AG10803 (cell line): ENCODE data around the gene ADAM30.

Source experiments
- DNase-seq: peaks from one replicate; pipeline ENCODE4 v3.0.0; 2010; ENCODE audit warnings: low read depth
- H3K4me3 ChIP-seq: 2 replicates; pipeline ENCODE4 v1.5.1; 2011; ENCODE audit warnings: mild to moderate bottlenecking, low read length, control low read depth
- CTCF ChIP-seq: conservative IDR thresholded peaks from 2 replicates; pipeline ENCODE4 v1.5.1; 2011; ENCODE audit warnings: mild to moderate bottlenecking, low read length, control low read depth, inconsistent platforms

ADAM30 gene

GRCh38 chr1:119896303-119896702 is at the start of gene ADAM30:
Gene ADAM30, minus strand, starts transcription at chr1:119896515. Its CDS starts 179 bp downstream, at chr1:119896336.
- TF ChIP-seq CTCF = 0 out of 2 replicates have a peak, but pooled peaks have one; percentile 6
- DNase-seq = no peak
- no peak within 1 kb of the TSS for H3K4me3 ChIP-seq

- no peak for DNase-seq
- no peak for TF ChIP-seq CTCF
- no peak overlapping the region for H3K4me3 ChIP-seq
These were observed 46.9 kb upstream of the ADAM30 start for GRCh38 chr1:119943216-119943615.

GRCh38 chr1:119941392-119941791 is 45.1 kb upstream of the ADAM30 start:
- no peak overlapping the region for H3K4me3 ChIP-seq
- no peak for DNase-seq
- TF ChIP-seq CTCF = no peak

GRCh38 chr1:119940697-119941096 is 44.4 kb upstream of the ADAM30 start:
- DNase-seq = no peak
- H3K4me3 ChIP-seq = no peak overlapping the region
- no peak for TF ChIP-seq CTCF

GRCh38 chr1:119937198-119937597 is 40.9 kb upstream of the ADAM30 start:
- DNase-seq = no peak
- no peak for TF ChIP-seq CTCF

GRCh38 chr1:119935915-119936314 is 39.6 kb upstream of the ADAM30 start:
- no peak for TF ChIP-seq CTCF
- no peak overlapping the region for H3K4me3 ChIP-seq
- no peak for DNase-seq

More at GRCh38 chr1:119937198-119937597, 40.9 kb upstream of the ADAM30 start:
- no peak overlapping the region for H3K4me3 ChIP-seq

GRCh38 chr1:119935373-119935772 is 39.1 kb upstream of the ADAM30 start:
- H3K4me3 ChIP-seq = no peak overlapping the region
- no peak for DNase-seq
- TF ChIP-seq CTCF = no peak
